ENCODE data around the gene RANBP2. TPM values are rescaled to one million over a fixed set of nuclear protein-coding genes. Genes with fewer than 3 reads are reported as not detected.

Gene RANBP2
- total and polyA plus RNA-seq, 10 of the 15 experiments (the other 5 are each of a cell fraction or from before 2014, with no cell fraction given), result 9.0 to 81.7 (median 28.3) TPM

- POLR2A ChIA-PET, result interaction anchor here (0.6 to 1.6 kb wide), 3 partner anchors 10 to 744 kb away, joined by 4 to 7 read pairs (median 4); no protein-coding TSS in a partner anchor
- in situ Hi-C loops (cut with MboI), result no loop called here
- BruUV-seq (replicated peaks), result no TSS peak
Measured at GRCh38 chr2:108786008-108786353, 66.7 kb downstream of the RANBP2 start.

More at GRCh38 chr2:108786008-108786353, 66.7 kb downstream of the RANBP2 start:
- peaks cover 15% of the 10 kb centered on the region for H3K79me2 ChIP-seq (ENCODE audit: control insufficient read depth, insufficient read depth, low read length)
- H3K4me1 ChIP-seq (ENCODE audit: control insufficient read depth, insufficient read depth, low read length), result no peaks in the 10 kb centered on the region
- H3K9ac ChIP-seq (ENCODE audit: control insufficient read depth, insufficient read depth, low read length), result peak overlapping the region; percentile 80; the same call in 1 of the 2 replicates
- TF ChIP-seq EP300 (IDR thresholded peaks at IDR 0.05; ENCODE audit: borderline replicate concordance in 1 of 2, control insufficient read depth in 1 of 2, low read depth in 2 of 2, low read length in 2 of 2) (no peak), SREBF2 (IDR thresholded peaks at IDR 0.05; ENCODE audit: low read length) (no peak), JUND (IDR thresholded peaks at IDR 0.05; ENCODE audit: low read depth, low read length) (no peak)
- TF ChIP-seq, protein P1, sequence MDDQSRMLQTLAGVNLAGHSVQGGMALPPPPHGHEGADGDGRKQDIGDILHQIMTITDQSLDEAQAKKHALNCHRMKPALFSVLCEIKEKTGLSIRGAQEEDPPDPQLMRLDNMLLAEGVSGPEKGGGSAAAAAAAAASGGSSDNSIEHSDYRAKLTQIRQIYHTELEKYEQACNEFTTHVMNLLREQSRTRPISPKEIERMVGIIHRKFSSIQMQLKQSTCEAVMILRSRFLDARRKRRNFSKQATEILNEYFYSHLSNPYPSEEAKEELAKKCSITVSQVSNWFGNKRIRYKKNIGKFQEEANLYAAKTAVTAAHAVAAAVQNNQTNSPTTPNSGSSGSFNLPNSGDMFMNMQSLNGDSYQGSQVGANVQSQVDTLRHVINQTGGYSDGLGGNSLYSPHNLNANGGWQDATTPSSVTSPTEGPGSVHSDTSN (IDR thresholded peaks at IDR 0.05; ENCODE audit: insufficient replicate concordance, low read depth, low read length), result no peak
- RAD21 ChIA-PET (ENCODE audit: unreplicated experiment), result interaction anchor here (1.8 kb wide), 1 partner anchor 9 kb away, joined by 11 read pairs; no protein-coding TSS in a partner anchor
- DNase-seq (ENCODE audit: low read depth, low spot score), result no peak
- H3K9me3 ChIP-seq (replicated peaks; ENCODE audit: control insufficient read depth, insufficient read depth, low read length), result no peaks in the 10 kb centered on the region
- CTCF ChIA-PET, result interaction anchor here (1.3 to 1.5 kb wide), 2 partner anchors 8 to 10 kb away, joined by 3 to 6 read pairs; no protein-coding TSS in a partner anchor
- H3K4me3 ChIP-seq, result peak overlapping the region; percentile 92
- 0% methylated on average over 1 of the region's 1 CpG for WGBS (ENCODE audit: insufficient coverage, insufficient replicate concordance, low lambda C conversion rate, missing lambda C conversion rate)
- ATAC-seq, result peak; percentile 14
- peaks cover 2 to 16% of the 10 kb centered on the region in 2 experiments; a peak in 3 of 4 replicates for H3K36me3 ChIP-seq (ENCODE audit: control insufficient read depth in 2 of 2, insufficient read depth in 2 of 2, low read length in 1 of 2)
- SMC1A ChIA-PET (ENCODE audit: uncharacterized antibody, unreplicated experiment), result interaction anchor here (0.6 to 1.6 kb wide), 4 partner anchors 9 to 1177 kb away, joined by 3 to 6 read pairs (median 4); no protein-coding TSS in a partner anchor
- no peaks in the 10 kb centered on the region for H4K20me1 ChIP-seq (ENCODE audit: control insufficient read depth, insufficient read depth)
- no peak for FAIRE-seq
- H3K4me2 ChIP-seq (ENCODE audit: control insufficient read depth, insufficient read depth), result peak overlapping the region; percentile 66
- H3K27me3 ChIP-seq (replicated peaks in 1 of 2; ENCODE audit: control insufficient read depth in 2 of 2, insufficient read depth in 2 of 2, low read length in 1 of 2), result no peaks in the 10 kb centered on the region
- peak overlapping the region; percentile 92; the same call in 1 of the 2 replicates for H2AFZ ChIP-seq (ENCODE audit: control insufficient read depth, low read depth, low read length)
- intact Hi-C loops (cut with micrococcal nuclease; ENCODE audit: unreplicated experiment), result no loop called here
- H3K27ac ChIP-seq (ENCODE audit: control insufficient read depth, insufficient read depth), result peak overlapping the region; percentile 23; the same call in 1 of the 2 replicates

All from GM12878 (cell line).